ENCODE data around the gene FIG4.

DNA sequence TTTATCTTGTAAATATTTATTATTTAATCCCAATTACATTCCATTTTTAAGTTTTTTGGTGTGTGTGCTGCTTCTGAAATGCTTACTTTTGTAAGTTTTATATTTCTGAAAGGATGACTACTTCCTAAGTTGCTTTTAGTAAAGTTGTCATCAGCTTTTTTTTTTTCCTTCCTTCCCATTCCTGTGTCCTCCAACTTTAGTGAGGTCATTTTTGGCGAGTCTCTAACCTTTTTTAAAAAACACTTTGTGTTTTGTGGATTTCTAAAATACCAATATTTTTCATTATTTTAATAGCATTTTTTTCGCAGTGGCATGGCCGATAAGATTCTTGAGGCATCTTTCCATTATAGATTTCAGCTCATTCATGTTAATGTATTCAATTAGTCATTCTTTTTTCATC is 30.9 kb downstream of the FIG4 start:
- TF ChIP-seq, protein P1, sequence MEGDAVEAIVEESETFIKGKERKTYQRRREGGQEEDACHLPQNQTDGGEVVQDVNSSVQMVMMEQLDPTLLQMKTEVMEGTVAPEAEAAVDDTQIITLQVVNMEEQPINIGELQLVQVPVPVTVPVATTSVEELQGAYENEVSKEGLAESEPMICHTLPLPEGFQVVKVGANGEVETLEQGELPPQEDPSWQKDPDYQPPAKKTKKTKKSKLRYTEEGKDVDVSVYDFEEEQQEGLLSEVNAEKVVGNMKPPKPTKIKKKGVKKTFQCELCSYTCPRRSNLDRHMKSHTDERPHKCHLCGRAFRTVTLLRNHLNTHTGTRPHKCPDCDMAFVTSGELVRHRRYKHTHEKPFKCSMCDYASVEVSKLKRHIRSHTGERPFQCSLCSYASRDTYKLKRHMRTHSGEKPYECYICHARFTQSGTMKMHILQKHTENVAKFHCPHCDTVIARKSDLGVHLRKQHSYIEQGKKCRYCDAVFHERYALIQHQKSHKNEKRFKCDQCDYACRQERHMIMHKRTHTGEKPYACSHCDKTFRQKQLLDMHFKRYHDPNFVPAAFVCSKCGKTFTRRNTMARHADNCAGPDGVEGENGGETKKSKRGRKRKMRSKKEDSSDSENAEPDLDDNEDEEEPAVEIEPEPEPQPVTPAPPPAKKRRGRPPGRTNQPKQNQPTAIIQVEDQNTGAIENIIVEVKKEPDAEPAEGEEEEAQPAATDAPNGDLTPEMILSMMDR (IDR thresholded peaks at IDR 0.05) = no peak
- TF ChIP-seq POLR2A (IDR thresholded peaks at IDR 0.05; ENCODE audit: low read depth) = no peak
